HG02970 (cell line): ENCODE results near the gene PRR9.

ENCODE experiments used
- ATAC-seq: cut with Tn5 transposase; IDR thresholded peaks from one replicate; pipeline ENCODE4 v1.9.1; 2021; ENCODE audit warnings: mild to moderate bottlenecking, moderate library complexity, moderate number of reproducible peaks; ENCODE audit not compliant: unreplicated experiment, low FRiP score

Gene PRR9

DNA sequence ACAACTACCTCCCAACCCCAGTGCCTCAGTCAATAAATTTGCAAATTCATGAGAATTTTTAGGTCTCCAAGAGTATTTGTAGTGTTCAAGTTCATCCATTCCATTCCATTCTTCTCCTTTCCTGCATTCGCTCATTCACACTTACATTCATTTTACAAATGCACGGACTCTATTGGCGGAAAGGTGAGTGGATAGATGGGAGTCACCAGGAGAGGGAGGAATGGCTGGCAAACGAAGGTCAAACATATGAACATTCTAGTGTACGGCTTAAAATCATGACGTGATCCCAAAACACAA, 44.6 kb downstream of the PRR9 start:
- no peak for ATAC-seq

GRCh38 chr1:153262462-153263157, 45.2 kb downstream of the PRR9 start:
- ATAC-seq: no peak

DNA sequence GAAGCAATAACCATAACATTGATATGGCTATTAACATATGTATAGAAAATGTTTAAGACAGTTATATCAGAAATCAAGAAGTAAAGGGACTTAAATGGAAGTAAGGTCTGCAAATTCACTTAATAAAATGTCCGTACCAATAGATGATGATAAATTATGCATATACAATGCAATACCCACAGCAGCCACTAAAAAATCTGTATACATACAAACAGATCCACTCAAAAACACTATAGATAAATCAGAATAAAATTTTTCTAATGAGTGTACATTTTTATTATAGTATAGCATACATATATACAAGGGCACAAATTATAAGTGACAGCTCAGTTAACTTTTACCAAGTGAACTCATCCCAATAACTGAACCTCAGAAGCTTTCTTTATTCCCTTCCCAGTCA, 48.1 kb downstream of the PRR9 start:
- no peak for ATAC-seq
